Activated T-cell treated with anti-CD3 and anti-CD28 coated beads for 24 hours (primary cell): ENCODE data around the gene CD9.
A peak's percentile ranks its signal among the peaks of the same experiment; 100 is the strongest.

Experiments used
- DNase-seq: peaks from one replicate; pipeline ENCODE4 v3.0.0-alpha.2; 2020; ENCODE audit warnings: low read depth

CD9 gene

DNA sequence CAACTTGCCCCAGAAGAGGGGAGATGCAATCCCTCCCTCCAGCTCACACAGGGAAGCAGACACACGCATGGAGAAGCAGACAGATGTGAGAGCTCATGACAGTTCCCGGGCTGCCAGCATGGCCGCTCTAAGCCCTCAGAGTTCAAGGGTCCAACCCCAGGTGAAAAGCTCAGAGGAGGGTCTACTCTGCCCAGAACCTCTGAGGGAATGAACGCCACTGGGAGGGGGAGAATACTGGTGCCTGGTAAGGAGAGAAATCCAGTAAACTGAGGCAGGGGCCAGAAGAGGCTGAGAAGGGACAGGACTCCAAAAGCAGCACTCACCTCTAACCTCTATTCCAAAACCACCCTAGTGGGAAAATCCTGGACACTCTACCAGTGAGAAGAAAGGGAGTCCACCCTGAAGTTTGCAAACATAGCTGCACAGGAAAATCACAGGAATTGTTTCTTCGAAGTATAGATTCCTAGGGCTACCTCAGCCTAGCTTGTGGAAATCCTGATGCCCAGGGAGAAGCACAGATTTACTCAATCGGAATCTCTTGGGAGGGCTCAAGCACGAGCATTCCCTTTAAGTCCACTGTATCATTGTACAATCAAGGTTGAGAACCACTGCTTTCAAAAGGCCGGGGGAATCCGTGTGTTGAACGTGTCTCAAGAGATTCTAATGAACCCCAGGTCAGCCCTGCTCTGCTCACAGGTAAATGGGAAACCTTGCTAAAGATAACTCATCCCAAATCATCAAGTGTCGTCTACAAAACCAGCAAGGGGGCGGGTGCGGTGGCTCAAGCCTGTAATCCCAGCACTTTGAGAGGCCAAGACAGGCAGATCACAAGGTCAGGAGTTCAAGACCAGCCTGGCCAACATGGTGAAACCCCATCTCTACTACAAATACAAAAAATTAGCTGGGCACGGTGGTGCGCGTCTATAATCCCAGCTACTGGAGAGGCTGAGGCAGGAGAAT, 76.0 kb downstream of the CD9 start:
- no peak for DNase-seq

DNA sequence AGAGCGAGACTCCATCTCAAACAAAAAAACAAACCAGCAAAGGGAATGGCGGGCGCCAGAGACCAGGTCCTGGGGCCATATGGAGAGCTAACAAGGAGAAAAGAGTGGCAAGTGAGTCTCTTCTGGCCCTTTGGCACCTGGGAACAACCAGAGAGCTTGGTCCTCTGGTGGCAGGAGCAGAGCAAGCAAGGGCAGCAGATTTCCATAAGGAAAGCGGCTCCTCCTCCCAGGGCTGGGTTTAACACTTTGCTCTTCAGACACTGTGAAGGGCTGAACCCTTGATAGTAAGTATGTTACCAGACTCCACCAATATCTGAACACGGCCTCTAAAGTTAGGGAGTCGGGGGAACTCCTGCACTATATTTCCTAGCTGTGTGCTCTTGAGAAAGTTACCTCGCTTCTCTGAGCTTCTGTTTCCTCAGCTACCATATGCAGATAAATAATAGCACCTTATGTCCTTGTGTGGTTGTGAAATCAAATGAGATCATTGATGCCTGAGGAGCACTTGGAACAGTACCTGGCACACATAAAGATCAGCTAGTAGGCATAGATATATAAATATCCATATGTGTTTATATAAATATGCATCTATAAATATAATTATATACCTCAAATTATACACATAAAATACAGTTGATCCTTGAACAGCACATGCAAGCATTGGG, 76.9 kb downstream of the CD9 start:
- no peak for DNase-seq

DNA sequence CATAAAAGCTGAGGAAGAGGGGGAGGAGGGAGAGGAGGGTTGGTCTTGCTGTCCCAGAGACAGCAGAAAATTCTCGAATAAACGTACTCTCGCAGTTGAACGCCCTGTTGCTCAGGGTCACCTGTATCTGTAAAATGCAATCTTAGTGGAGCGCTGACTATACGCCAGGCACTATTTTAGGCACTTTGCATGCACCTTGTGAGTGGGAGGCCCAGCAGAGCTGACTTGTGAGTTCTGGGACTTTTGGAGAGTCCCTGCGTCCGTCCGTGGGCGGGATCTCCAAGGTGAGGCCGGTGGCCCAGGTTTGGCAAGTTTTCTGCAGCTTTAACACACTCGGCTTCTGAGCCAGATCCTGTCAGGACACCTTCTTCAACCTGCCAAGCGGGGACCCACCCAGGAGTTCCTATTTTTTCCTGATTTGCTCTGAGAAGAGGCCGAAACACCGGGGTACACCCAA, 77.8 kb downstream of the CD9 start:
- peak; percentile 27 for DNase-seq

DNA sequence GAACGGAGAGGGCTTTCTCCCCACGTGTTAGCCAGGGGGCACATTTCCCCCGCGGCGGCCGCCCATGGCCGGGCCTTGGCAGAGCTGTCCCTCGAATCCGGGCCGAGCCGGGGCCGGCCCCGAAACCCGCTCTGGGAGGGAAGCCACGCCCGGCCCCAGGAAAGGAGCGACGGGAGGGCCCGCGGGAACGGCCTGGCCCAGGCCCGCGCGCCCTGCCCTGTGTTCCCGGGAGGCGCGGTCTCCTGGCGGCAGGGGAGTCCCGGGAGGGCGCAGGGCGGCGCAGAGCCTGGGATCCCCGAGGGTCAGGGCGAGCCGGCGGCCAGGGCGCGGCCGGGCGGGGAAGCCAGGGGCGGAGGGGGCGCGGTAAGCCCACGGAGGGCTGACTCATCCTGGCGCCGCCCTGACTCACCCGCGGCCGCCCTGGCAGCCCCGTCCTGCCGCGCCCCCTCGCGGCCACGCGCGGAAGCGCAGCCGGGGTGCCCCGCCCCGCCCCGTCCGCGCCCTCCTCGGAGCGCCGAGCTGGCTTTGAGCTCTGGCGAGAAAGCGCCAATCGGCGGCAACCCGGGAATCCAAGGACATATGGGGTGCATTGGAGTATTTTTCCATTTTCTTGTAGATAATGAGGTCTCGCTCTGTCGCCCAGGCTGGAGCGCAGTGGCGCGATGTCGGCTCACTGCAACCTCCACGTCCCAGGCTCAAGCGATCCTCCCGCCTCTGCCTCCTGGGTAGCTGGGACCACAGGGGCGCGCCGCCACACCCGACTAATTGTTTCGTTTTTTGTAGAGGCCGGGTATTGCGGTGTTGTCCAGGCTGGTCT, 78.4 kb downstream of the CD9 start:
- DNase-seq: peak; percentile 84

- DNase-seq: no peak
Observed at GRCh38 chr12:6279256-6279628, 79.0 kb downstream of the CD9 start.

- no peak for DNase-seq
Observed at GRCh38 chr12:6279631-6280030, 79.4 kb downstream of the CD9 start.

GRCh38 chr12:6280053-6280469, 79.9 kb downstream of the CD9 start:
- no peak for DNase-seq

DNA sequence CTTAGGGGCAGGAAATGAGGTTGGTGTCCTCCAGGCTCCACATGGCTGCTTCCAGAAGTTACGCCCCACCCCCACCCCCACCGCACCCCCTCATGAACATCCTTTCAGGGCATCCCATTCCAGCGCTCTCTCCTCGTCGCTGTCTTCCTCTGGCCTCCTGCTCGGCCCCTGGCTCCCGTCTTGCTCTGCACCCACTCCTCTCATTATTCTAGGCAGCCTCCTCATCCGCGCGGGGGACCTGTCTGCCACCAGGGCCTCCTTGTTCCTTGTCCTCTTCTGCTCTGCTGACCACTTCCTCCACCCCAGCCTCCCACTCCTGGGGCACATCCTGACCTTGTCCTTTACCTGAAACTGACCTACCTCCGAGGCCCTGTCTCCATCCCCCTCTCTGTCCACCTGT, 80.5 kb downstream of the CD9 start:
- no peak for DNase-seq

- no peak for DNase-seq
Observed at GRCh38 chr12:6281081-6281809, 81.0 kb downstream of the CD9 start.

- no peak for DNase-seq
Observed at GRCh38 chr12:6282453-6282840, 82.2 kb downstream of the CD9 start.

DNA sequence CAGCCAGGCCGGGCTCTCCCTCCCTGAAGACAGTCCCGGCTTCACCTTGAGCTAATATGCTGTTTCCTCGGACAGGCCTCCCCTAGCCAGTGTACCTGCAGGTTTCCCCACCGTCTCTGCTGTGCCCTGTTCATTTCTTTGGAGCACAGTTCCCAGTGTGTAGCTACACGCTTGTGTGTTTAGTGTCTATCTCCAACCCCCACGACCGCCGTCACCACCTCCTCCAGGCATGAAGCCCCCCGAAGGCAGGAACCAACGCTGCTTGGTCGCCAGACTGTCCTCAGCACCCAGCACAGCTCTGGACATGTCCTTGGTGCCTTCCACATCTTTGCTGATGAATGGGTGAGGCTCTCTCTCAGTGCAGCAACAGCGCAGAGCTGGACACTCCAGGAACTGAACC, 84.1 kb downstream of the CD9 start:
- no peak for DNase-seq

DNA sequence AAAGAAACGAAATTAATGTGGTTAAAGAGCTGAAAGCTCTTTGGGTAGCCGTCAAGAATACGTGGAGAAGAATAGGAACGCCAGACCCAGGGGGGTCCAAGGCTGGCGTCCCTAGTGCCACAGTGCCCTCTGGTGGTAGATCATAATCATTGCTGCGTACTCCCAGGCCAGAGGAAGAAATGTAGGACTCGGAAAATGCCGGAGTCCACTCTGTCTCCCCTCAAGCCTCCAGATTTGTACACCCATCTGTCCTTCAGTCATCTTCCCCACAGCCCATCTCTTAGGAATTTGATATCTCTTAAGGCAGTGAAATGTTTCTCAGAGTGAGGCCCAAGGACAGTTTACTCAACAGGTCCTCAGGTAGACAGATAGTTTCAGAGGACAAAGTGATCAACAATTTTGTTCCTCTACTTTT, 84.9 kb downstream of the CD9 start:
- peak; percentile 48 for DNase-seq

DNA sequence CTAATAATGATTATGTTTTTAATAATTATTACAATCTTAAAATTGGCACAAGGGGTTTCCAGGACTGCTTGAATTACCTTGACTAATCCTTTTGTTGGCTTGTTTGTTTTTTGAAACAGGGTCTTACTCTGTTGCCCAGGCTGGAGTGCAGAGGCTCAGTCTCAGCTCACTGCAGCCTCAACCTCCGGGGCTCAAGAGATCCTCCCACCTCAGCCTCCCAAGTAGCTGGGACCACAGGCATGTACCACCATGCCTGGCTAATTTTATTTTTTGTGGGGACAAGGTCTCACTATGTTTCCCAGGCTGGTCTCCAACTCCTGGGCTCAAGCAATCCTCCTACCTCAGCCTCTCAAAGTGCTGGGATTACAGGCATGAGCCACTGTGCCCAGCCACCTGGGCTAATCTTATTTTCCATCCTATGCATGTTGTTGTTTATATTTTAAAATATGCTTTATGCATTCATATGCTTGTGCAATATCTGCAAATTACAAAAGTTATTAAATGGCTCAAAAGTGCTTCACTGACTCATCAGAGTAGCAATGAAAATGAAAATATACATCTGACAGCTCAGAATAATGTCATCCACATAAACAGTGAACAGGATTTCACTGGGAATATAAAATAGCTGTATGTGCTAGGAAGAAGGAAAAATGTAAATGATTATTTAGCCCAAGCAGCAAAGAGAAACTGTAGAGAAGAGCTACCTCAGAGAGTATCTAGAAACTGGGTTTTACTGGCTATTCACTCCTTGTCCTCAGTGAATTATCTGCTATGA, 85.5 kb downstream of the CD9 start:
- DNase-seq: no peak
